Activated CD4-positive, alpha-beta T cell treated with anti-CD3 and anti-CD28 coated beads, Interleukin-2, Interleukin-4, amounts not matched to agents 100 ng/mL and 50 ng/mL, durations not matched to agents 16 hours and 8 hours (primary cell): ENCODE data around the gene XXYLT1.
"Not testable (repeated sequence)": the region's sequence is repeated elsewhere in the genome, so short reads cannot be mapped to it uniquely, and the experiment has no call there.

Experiments
- DNase-seq: peaks from one replicate; pipeline ENCODE4 v3.0.0-alpha.2; 2020; ENCODE audit warnings: low spot score

XXYLT1 gene

GRCh38 chr3:195250473-195251251 is 20.3 kb downstream of the XXYLT1 start:
- no peak for DNase-seq

- no peak for DNase-seq
Measured at GRCh38 chr3:195249858-195250464, 21.0 kb downstream of the XXYLT1 start.

- DNase-seq, result no peak
Measured at GRCh38 chr3:195249057-195249770, 21.7 kb downstream of the XXYLT1 start.

- no peak for DNase-seq
Measured at GRCh38 chr3:195248281-195248680, 22.7 kb downstream of the XXYLT1 start.

GRCh38 chr3:195247863-195248189 is 23.1 kb downstream of the XXYLT1 start:
- DNase-seq, result no peak

GRCh38 chr3:195247086-195247862 is 23.7 kb downstream of the XXYLT1 start:
- no peak for DNase-seq

- no peak for DNase-seq
Measured at GRCh38 chr3:195246581-195246995, 24.4 kb downstream of the XXYLT1 start.

GRCh38 chr3:195245531-195245951 is 25.4 kb downstream of the XXYLT1 start:
- DNase-seq, result no peak

- no peak for DNase-seq
Measured at GRCh38 chr3:195241592-195242355, 29.2 kb downstream of the XXYLT1 start.

GRCh38 chr3:195240939-195241338 is 30.0 kb downstream of the XXYLT1 start:
- no peak for DNase-seq

- no peak for DNase-seq
Measured at GRCh38 chr3:195240171-195240701, 30.7 kb downstream of the XXYLT1 start.

GRCh38 chr3:195239121-195239520 is 31.8 kb downstream of the XXYLT1 start:
- DNase-seq, result no peak

- DNase-seq, result no peak
Measured at GRCh38 chr3:195238586-195239118, 32.3 kb downstream of the XXYLT1 start.

- no peak for DNase-seq
Measured at GRCh38 chr3:195238081-195238571, 32.8 kb downstream of the XXYLT1 start.

GRCh38 chr3:195236801-195237570 is 34.0 kb downstream of the XXYLT1 start:
- DNase-seq, result no peak

- no peak for DNase-seq
Measured at GRCh38 chr3:195236076-195236798, 34.7 kb downstream of the XXYLT1 start.

- DNase-seq, result no peak
Measured at GRCh38 chr3:195230244-195230643, 40.7 kb downstream of the XXYLT1 start.

GRCh38 chr3:195228886-195229285 is 42.1 kb downstream of the XXYLT1 start:
- DNase-seq, result not testable (repeated sequence)

GRCh38 chr3:195227871-195228270 is 43.1 kb downstream of the XXYLT1 start:
- DNase-seq, result no peak
